ENCODE data around the gene PITX3.
"Not testable (repeated sequence)": the region's sequence is repeated elsewhere in the genome, so short reads cannot be mapped to it uniquely, and the experiment has no call there.

- not testable (repeated sequence) for TF ChIP-seq CTCF (IDR thresholded peaks at IDR 0.05 in 2 of 3, conservative IDR thresholded peaks at IDR 0.05 in 1 of 3; ENCODE audit: control insufficient read depth in 2 of 3, extremely low read depth in 1 of 3, insufficient read depth in 1 of 3, low read depth in 3 of 3, low read length in 3 of 3); USF2 (IDR thresholded peaks at IDR 0.05; ENCODE audit: borderline replicate concordance, low read depth, low read length); MAX (IDR thresholded peaks at IDR 0.05; ENCODE audit: low read depth, low read length); SIX5 (IDR thresholded peaks at IDR 0.05; ENCODE audit: low read depth, low read length, severe bottlenecking); ZSCAN29 (IDR thresholded peaks at IDR 0.05); CEBPB (IDR thresholded peaks at IDR 0.05; ENCODE audit: borderline replicate concordance in 1 of 2, low read depth in 2 of 2, low read length in 2 of 2); EZH2 (IDR thresholded peaks at IDR 0.05; ENCODE audit: borderline replicate concordance, control insufficient read depth, low read depth, low read length); HDAC2 (IDR thresholded peaks at IDR 0.05); SIN3A (IDR thresholded peaks at IDR 0.05; ENCODE audit: low read depth, low read length); RCOR1 (conservative IDR thresholded peaks at IDR 0.05; ENCODE audit: low read depth, low read length)
These were observed 27.7 kb downstream of the PITX3 start for GRCh38 chr10:102213599-102213998.

Measured in GM12878 (cell line).